IPS DF 6.9 (cell line): Measurements from ENCODE around the gene DST.

Experiments
- DNase-seq: peaks from one replicate; pipeline ENCODE4 v3.0.0-alpha.2; 2013; ENCODE audit warnings: low read depth, low spot score
- H3K27ac ChIP-seq: one replicate; pipeline ENCODE4 v1.5.1; 2013; ENCODE audit warnings: low read length, control low read depth
- H3K27me3 ChIP-seq: 2 replicates; pipeline ENCODE4 v1.6.1; 2013; ENCODE audit warnings: mild to moderate bottlenecking, low read length; ENCODE audit not compliant: control insufficient read depth, insufficient read depth
- H3K36me3 ChIP-seq: 2 replicates; pipeline ENCODE4 v1.6.1; 2013; ENCODE audit warnings: low read length; ENCODE audit not compliant: control insufficient read depth, insufficient read depth
- H3K4me1 ChIP-seq: 2 replicates; pipeline ENCODE4 v1.6.1; 2013; ENCODE audit warnings: low read length; ENCODE audit not compliant: control insufficient read depth, insufficient read depth
- H3K4me3 ChIP-seq: 2 replicates; pipeline ENCODE4 v1.5.1; 2013; ENCODE audit warnings: mild to moderate bottlenecking, low read length
- H3K9me3 ChIP-seq: 2 replicates; pipeline ENCODE4 v1.6.1; 2013; ENCODE audit warnings: low read length, inconsistent platforms; ENCODE audit not compliant: control insufficient read depth, insufficient read depth
- WGBS: extraction: QIAGEN DNeasy Blood & Tissue Kit; methylation state at CpG from one replicate; pipeline ENCODE4 v1.1.7; 2013; ENCODE audit warnings: mixed read lengths, missing lambda C conversion rate; ENCODE audit not compliant: insufficient read length, insufficient coverage; 5-methylcytosine and 5-hydroxymethylcytosine counted together

Gene DST

DNA sequence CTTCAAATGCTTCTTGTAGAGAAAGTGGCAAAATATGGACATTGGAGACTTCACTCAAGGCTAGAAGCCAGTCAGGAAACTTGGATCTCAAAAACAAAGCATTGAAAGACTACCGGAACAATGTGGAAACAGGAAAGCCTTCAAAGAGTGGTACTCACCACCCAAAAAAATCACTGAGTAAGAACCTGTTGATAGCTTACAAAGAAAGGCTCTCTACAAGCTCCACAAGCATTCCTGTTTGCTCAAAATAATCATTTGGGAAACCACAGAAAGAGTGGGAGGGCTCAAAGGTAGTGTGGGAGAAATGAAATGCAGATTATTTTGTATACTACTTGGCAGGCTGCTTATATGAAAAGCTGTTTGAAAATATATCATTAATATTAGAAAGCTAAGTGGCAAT, 9.5 kb upstream of the DST start:
- Histone ChIP-seq H3K4me1 (peaks cover 3% of the 10 kb centered on the region; the same call in 1 of the 2 replicates), H3K27me3 (no peaks in the 10 kb centered on the region), H3K9me3 (no peaks in the 10 kb centered on the region), H3K27ac (no peak overlapping the region), H3K36me3 (no peaks in the 10 kb centered on the region; the same call in 1 of the 2 replicates), H3K4me3 (no peak overlapping the region)
- no peak for DNase-seq
- WGBS: no CpG with 5 or more reads among the region's 1 CpG

- Histone ChIP-seq H3K27ac (no peak overlapping the region), H3K27me3 (no peaks in the 10 kb centered on the region), H3K9me3 (no peaks in the 10 kb centered on the region), H3K4me3 (no peak overlapping the region), H3K4me1 (peaks cover 1% of the 10 kb centered on the region; the same call in 1 of the 2 replicates), H3K36me3 (no peaks in the 10 kb centered on the region; the same call in 1 of the 2 replicates)
- no CpG with 5 or more reads among the region's 1 CpG for WGBS
- no peak for DNase-seq
These were observed 7.5 kb upstream of the DST start for GRCh38 chr6:56650191-56650590.

DNA sequence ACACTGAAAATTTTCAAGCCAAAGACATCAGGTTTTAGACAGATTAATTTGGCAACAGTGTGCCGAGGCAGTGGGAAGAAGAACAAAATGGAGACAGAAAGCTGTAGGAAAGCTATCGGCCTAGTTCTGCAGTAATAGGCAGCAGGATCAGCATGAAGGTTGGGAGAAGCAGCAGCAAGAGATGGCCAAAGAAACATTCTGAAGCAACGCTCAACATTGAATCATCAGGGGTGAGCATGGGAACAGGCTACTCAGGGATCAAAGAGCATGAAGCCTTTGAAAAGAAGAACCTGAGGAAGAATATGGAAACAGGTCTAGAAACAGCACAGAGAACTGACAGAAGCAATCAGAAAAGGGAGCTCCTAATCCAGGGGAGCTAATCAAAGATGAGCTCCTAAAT, 7.1 kb upstream of the DST start:
- DNase-seq: no peak
- Histone ChIP-seq H3K27ac (no peak overlapping the region), H3K36me3 (no peaks in the 10 kb centered on the region; the same call in 1 of the 2 replicates), H3K27me3 (no peaks in the 10 kb centered on the region), H3K4me3 (no peak overlapping the region), H3K4me1 (peaks cover 1% of the 10 kb centered on the region; the same call in 1 of the 2 replicates), H3K9me3 (no peaks in the 10 kb centered on the region)
- WGBS: no CpG with 5 or more reads among the region's 3 CpGs

DNA sequence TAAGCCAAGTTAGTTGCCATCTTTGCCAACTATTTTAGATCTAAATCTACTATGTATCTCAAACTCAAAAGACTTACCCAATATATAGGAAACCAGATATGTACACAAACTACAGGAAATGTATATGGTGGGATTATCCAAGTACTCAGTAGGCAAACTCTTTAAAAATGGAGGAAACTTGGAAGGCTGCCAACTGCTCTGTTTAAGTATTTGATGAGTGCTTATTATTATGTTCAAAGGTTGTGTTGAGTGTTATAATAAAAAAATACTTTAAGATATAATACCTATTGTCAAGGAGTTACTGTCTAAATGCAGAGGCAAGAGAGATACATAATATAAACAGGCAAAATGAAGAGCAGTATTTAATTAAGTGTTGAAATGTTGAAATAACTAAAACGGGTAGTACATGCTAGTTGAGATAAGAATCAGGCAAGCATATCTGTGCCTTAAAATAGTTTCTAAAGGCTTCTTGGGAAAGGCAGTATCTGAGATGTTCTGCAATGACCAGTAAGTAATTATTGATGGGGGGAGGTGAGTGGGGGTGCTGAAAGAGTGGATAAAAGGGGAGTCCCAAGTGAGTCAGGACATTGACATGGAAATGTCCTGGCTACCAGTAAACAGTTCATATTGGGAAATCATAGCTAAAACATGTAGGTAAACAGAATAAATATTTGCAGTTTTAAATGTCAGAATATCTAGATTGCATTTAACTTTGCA, 6.5 kb upstream of the DST start:
- no peak overlapping the region for H3K4me3 ChIP-seq
- no peak overlapping the region for H3K27ac ChIP-seq
- H3K36me3 ChIP-seq: no peaks in the 10 kb centered on the region; the same call in 1 of the 2 replicates
- no peaks in the 10 kb centered on the region for H3K9me3 ChIP-seq
- no peaks in the 10 kb centered on the region for H3K27me3 ChIP-seq
- no peak for DNase-seq
- no CpG with 5 or more reads among the region's 1 CpG for WGBS
- peaks cover 1% of the 10 kb centered on the region; the same call in 1 of the 2 replicates for H3K4me1 ChIP-seq

DNA sequence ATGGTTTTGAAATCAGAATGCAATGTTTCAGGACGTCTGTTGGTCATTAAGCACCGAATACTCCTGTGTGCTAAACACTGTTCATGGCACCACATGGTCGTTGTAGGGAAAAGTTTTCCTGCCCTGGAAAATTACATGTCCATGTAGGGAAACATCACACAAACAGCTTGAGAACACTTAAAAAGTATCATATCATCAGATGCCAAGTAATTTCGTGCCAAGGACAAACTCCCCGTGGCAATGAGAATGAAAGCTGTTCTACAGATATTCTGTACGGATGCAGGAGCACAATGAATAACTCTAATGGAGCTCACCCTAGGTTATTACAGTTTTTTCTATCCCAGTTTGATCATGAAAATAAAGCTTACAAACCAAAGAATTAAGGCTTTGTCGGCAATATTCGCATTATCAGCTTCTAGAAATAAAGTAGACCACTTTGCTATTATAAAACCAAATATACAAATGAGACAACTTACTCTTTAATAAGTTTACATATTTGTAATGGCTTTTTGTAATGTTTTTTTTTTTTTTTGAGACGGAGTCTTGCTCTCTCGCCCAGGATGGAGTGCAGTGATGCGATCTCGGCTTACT, 4.6 kb upstream of the DST start:
- Histone ChIP-seq H3K27ac (no peak overlapping the region), H3K36me3 (no peaks in the 10 kb centered on the region; the same call in 1 of the 2 replicates), H3K9me3 (no peaks in the 10 kb centered on the region), H3K4me1 (peaks cover 1% of the 10 kb centered on the region; the same call in 1 of the 2 replicates), H3K27me3 (no peaks in the 10 kb centered on the region), H3K4me3 (no peak overlapping the region)
- no CpG with 5 or more reads among the region's 12 CpGs for WGBS
- no peak for DNase-seq

DNA sequence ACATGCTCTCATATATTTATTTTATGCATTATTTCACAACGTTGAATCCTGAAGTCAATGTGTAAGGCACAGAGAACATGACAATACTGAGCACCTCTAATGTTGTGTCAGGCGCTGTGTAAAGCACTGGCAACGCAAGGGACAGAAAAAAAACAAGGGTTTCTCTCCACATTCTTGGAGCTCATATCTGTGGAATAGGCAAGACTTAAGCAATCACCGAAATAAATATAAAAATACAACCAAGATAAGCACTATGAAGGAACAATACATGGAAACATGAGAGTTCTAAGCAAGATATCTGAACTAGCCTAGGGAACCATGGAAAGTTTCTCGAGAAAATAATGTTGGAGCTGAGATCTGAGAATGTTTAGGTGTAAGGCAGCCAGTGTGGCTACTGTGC, 1.7 kb upstream of the DST start:
- Histone ChIP-seq H3K4me1 (no peaks in the 10 kb centered on the region), H3K9me3 (no peaks in the 10 kb centered on the region), H3K36me3 (peaks cover 5% of the 10 kb centered on the region; the same call in 1 of the 2 replicates), H3K4me3 (no peak overlapping the region), H3K27ac (no peak overlapping the region), H3K27me3 (no peaks in the 10 kb centered on the region)
- no peak for DNase-seq
- no CpG with 5 or more reads among the region's 5 CpGs for WGBS

GRCh38 chr6:56643379-56644089, 845 bp upstream of the DST start:
- WGBS: no CpG with 5 or more reads among the region's 4 CpGs
- no peaks in the 10 kb centered on the region for H3K27me3 ChIP-seq
- H3K9me3 ChIP-seq: no peaks in the 10 kb centered on the region
- peaks cover 5% of the 10 kb centered on the region; the same call in 1 of the 2 replicates for H3K36me3 ChIP-seq
- DNase-seq: no peak
- no peak overlapping the region for H3K4me3 ChIP-seq
- H3K27ac ChIP-seq: no peak overlapping the region
- H3K4me1 ChIP-seq: no peaks in the 10 kb centered on the region

DNA sequence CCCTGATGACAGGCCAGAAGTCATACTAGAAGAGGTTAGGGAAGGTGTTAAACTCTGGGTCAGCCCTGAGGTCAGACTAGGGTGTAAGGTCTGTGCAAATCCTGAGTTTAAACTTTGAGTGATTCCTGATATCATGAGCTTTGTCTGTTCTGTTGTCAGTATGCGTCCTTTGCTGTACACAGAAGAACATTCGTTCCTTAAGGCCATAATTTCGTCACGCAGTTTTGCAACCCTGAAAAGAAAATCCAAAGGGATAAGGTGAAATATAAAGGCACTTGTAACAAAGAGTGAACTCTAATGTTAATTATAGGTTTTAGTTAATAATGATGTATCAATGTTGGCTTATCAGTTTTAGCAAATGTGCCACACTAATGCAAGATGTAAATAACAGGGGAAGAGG, 2.3 kb downstream of the DST start:
- no CpG with 5 or more reads among the region's 4 CpGs for WGBS
- H3K36me3 ChIP-seq: peaks cover 5% of the 10 kb centered on the region; the same call in 1 of the 2 replicates
- no peak overlapping the region for H3K4me3 ChIP-seq
- no peak for DNase-seq
- no peaks in the 10 kb centered on the region for H3K27me3 ChIP-seq
- no peaks in the 10 kb centered on the region for H3K4me1 ChIP-seq
- H3K9me3 ChIP-seq: no peaks in the 10 kb centered on the region
- no peak overlapping the region for H3K27ac ChIP-seq

GRCh38 chr6:56638760-56639159, 3.9 kb downstream of the DST start:
- H3K9me3 ChIP-seq: no peaks in the 10 kb centered on the region
- H3K27me3 ChIP-seq: no peaks in the 10 kb centered on the region
- DNase-seq: no peak
- H3K4me3 ChIP-seq: no peak overlapping the region
- H3K36me3 ChIP-seq: peaks cover 11% of the 10 kb centered on the region; the same call in 1 of the 2 replicates
- H3K27ac ChIP-seq: no peak overlapping the region
- no peaks in the 10 kb centered on the region for H3K4me1 ChIP-seq

DNA sequence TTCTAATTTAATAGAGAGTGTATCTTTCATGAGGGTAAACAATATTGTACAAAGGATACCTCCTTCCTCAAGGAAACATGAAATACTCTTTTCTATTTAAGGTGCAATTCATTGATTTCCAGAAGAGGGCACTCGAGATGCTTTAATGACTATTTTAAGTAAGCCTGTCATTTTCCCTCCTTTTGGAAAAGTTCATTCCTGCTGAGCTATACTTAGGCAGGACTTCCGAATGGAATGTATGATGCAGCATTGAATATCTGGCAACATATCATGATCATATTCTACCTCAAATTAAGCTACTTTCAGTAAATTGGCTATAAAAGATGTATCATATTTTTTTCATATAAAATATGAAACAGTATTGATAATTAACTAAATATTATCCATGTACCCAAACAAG, 5.0 kb downstream of the DST start:
- WGBS: no CpG with 5 or more reads among the region's 2 CpGs
- DNase-seq: no peak
- H3K4me1 ChIP-seq: no peaks in the 10 kb centered on the region
- no peak overlapping the region for H3K27ac ChIP-seq
- no peaks in the 10 kb centered on the region for H3K9me3 ChIP-seq
- H3K4me3 ChIP-seq: no peak overlapping the region
- H3K27me3 ChIP-seq: no peaks in the 10 kb centered on the region
- peaks cover 12% of the 10 kb centered on the region; the same call in 1 of the 2 replicates for H3K36me3 ChIP-seq
